Neural crest cell (in vitro differentiated cells): Measurements from ENCODE around the gene RABGAP1L. TPM values are rescaled to one million over a fixed set of nuclear protein-coding genes. Genes with fewer than 3 reads are reported as not detected.
"Not testable (repeated sequence)": the region's sequence is repeated elsewhere in the genome, so short reads cannot be mapped to it uniquely, and the experiment has no call there.

Source experiments
- DNase-seq: peaks from one replicate; pipeline ENCODE4 v3.0.0; 2021; ENCODE audit warnings: low read depth, mixed read lengths, low spot score
- H3K27ac Mint-ChIP-seq: one replicate; pipeline ENCODE4 v1.8.0; 2021; ENCODE audit warnings: mild to moderate bottlenecking, mixed read lengths; ENCODE audit not compliant: unreplicated experiment
- H3K27me3 Mint-ChIP-seq: 2 replicates; pipeline ENCODE4 v1.8.0; 2021; ENCODE audit warnings: low read depth, mild to moderate bottlenecking, mixed read lengths
- H3K36me3 Mint-ChIP-seq: 2 replicates; pipeline ENCODE4 v1.8.0; 2021; ENCODE audit warnings: low read depth, mild to moderate bottlenecking, mixed read lengths
- H3K4me1 Mint-ChIP-seq: 2 replicates; pipeline ENCODE4 v1.8.0; 2021; ENCODE audit warnings: mixed read lengths
- H3K4me3 Mint-ChIP-seq: one replicate; pipeline ENCODE4 v1.8.0; 2021; ENCODE audit warnings: mild to moderate bottlenecking, mixed read lengths
- H3K9me3 Mint-ChIP-seq: 2 replicates; pipeline ENCODE4 v1.8.0; 2021; ENCODE audit warnings: mixed read lengths
- total RNA-seq: library from RNA; stranded (reverse); gene quantifications from 2 replicates; pipeline ENCODE4 v1.2.1, GENCODE V29; 2021
- TF ChIP-seq, protein P1 (sequence below): fragments of 200-600 bp; sonication (generic); conservative IDR thresholded peaks from 2 replicates; pipeline ENCODE4 v1.5.0; 2021; ENCODE audit warnings: antibody characterized with exemption, mild to moderate bottlenecking

Gene RABGAP1L
- total RNA-seq, 1 donor from 2014 or later: 25.6 TPM

DNA sequence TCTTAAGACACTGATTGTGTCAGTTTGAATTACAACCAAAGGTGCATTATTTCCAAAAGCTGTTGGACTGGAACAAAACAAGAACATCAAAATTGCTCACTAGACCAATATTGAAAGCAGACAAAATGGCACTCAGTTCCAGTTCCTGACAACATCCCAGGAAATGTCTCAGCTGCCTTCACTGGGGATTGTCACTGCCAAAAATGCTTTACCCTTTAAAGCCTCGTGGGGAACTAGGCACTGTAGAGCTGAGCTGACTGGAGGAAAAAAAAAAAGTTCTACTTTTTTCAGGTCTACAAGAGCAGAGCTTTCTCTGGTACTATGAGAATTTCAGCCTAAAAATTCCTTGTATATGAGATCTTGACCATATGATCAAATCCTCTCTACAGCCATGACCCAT is 310.4 kb downstream of the RABGAP1L start:
- no peaks in the 10 kb centered on the region for H3K36me3 Mint-ChIP-seq
- no peaks in the 10 kb centered on the region for H3K4me1 Mint-ChIP-seq
- no peak overlapping the region for H3K27ac Mint-ChIP-seq
- no peak for DNase-seq
- TF ChIP-seq, protein P1, sequence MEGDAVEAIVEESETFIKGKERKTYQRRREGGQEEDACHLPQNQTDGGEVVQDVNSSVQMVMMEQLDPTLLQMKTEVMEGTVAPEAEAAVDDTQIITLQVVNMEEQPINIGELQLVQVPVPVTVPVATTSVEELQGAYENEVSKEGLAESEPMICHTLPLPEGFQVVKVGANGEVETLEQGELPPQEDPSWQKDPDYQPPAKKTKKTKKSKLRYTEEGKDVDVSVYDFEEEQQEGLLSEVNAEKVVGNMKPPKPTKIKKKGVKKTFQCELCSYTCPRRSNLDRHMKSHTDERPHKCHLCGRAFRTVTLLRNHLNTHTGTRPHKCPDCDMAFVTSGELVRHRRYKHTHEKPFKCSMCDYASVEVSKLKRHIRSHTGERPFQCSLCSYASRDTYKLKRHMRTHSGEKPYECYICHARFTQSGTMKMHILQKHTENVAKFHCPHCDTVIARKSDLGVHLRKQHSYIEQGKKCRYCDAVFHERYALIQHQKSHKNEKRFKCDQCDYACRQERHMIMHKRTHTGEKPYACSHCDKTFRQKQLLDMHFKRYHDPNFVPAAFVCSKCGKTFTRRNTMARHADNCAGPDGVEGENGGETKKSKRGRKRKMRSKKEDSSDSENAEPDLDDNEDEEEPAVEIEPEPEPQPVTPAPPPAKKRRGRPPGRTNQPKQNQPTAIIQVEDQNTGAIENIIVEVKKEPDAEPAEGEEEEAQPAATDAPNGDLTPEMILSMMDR: no peak
- no peaks in the 10 kb centered on the region for H3K9me3 Mint-ChIP-seq
- no peak overlapping the region for H3K4me3 Mint-ChIP-seq
- H3K27me3 Mint-ChIP-seq: no peaks in the 10 kb centered on the region

DNA sequence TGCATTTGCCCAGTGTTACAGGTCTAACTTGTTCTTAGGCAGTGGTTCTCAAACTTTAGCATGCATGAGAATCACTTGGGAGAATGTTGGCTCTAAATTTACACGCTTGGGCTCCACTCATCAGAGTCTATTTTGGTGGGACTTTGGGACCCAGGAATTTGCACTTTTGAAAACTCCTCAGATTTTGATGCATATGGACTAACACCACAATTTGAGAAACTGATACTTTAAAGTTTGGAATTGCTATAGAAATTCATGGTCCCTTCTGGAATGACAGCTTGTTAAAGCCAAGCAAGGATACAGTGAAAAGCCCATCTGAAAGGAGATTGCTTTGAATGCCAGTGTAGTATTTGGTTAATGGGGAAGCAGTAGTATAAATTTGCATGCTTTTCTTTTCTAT is 320.0 kb downstream of the RABGAP1L start:
- Mint-ChIP-seq H3K27ac (no peak overlapping the region), H3K27me3 (no peaks in the 10 kb centered on the region), H3K36me3 (no peaks in the 10 kb centered on the region), H3K4me1 (no peaks in the 10 kb centered on the region), H3K4me3 (no peak overlapping the region), H3K9me3 (peaks cover 3% of the 10 kb centered on the region)
- DNase-seq: no peak
- TF ChIP-seq, protein P1: no peak

- peaks cover 4% of the 10 kb centered on the region for H3K9me3 Mint-ChIP-seq
- TF ChIP-seq, protein P1: no peak
- H3K27ac Mint-ChIP-seq: no peak overlapping the region
- no peak for DNase-seq
- no peak overlapping the region for H3K4me3 Mint-ChIP-seq
- peaks cover under 1% of the 10 kb centered on the region for H3K36me3 Mint-ChIP-seq
- H3K4me1 Mint-ChIP-seq: no peaks in the 10 kb centered on the region
- H3K27me3 Mint-ChIP-seq: no peaks in the 10 kb centered on the region
Measured at GRCh38 chr1:174480324-174480723, 321.0 kb downstream of the RABGAP1L start.

GRCh38 chr1:174491606-174492005 is 332.3 kb downstream of the RABGAP1L start:
- Mint-ChIP-seq H3K4me3 (no peak overlapping the region), H3K27me3 (no peaks in the 10 kb centered on the region), H3K9me3 (no peaks in the 10 kb centered on the region), H3K27ac (no peak overlapping the region), H3K36me3 (peaks cover 10% of the 10 kb centered on the region), H3K4me1 (peaks cover 6% of the 10 kb centered on the region)
- DNase-seq: no peak
- TF ChIP-seq, protein P1: no peak

DNA sequence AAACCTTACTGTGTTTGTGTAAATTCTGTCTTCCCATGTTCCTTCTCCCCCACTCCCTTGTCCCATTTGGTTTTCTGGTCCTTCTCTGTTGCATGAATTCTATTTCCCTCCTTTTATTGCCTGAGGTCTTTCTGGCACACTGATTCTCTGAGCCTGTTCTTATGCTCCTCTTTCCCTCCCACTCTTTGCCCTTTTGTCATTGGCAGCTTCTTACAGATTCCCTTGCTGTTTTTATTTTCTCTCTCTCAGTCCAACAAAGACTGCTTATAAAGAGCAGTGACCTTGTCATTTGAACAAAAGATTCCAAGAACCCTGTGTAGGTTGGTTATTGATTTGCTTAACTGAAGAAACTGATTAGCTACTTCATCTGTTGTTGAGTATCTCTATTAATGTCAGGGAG is 338.2 kb downstream of the RABGAP1L start:
- TF ChIP-seq, protein P1: no peak
- Mint-ChIP-seq H3K4me1 (peaks cover 16% of the 10 kb centered on the region), H3K4me3 (peak overlapping the region; percentile 9), H3K27ac (peak overlapping the region; percentile 28), H3K27me3 (no peaks in the 10 kb centered on the region), H3K9me3 (no peaks in the 10 kb centered on the region), H3K36me3 (no peaks in the 10 kb centered on the region)
- DNase-seq: no peak

- not testable (repeated sequence) for DNase-seq, H3K27ac Mint-ChIP-seq, H3K27me3 Mint-ChIP-seq, H3K4me1 Mint-ChIP-seq, H3K4me3 Mint-ChIP-seq, H3K36me3 Mint-ChIP-seq, H3K9me3 Mint-ChIP-seq
Measured at GRCh38 chr1:174516755-174517154, 357.4 kb downstream of the RABGAP1L start.
